HL-60/S4 treated with phorbol 12-myristate 13-acetate at 8.2 ng/mL for 4 days and 3 days (cell line): ENCODE results near the gene PAM16.
"Not testable (repeated sequence)": the region's sequence is repeated elsewhere in the genome, so short reads cannot be mapped to it uniquely, and the experiment has no call there.

ENCODE experiments used
- in situ Hi-C: fragments of 300-500 bp; cut with MboI; formaldehyde crosslinking; loops from 2 replicates; pipeline ENCODE4 v1.15.0; 2022; ENCODE audit warnings: low sequenced_read_pairs

PAM16 gene

GRCh38 chr16:4336701-4337539, 14.2 kb downstream of the PAM16 start:
- in situ Hi-C loops = no loop called here

- in situ Hi-C loops = no loop called here
Measured at GRCh38 chr16:4334724-4335495, 16.2 kb downstream of the PAM16 start.

- in situ Hi-C loops = not testable (repeated sequence)
Measured at GRCh38 chr16:4333714-4334113, 17.4 kb downstream of the PAM16 start.

- in situ Hi-C loops = no loop called here
Measured at GRCh38 chr16:4333308-4333638, 17.8 kb downstream of the PAM16 start.

GRCh38 chr16:4332623-4333307, 18.4 kb downstream of the PAM16 start:
- in situ Hi-C loops = no loop called here

GRCh38 chr16:4332083-4332482, 19.0 kb downstream of the PAM16 start:
- in situ Hi-C loops = no loop called here

GRCh38 chr16:4330277-4330874, 20.7 kb downstream of the PAM16 start:
- in situ Hi-C loops = no loop called here

- in situ Hi-C loops = no loop called here
Measured at GRCh38 chr16:4328782-4329775, 22.0 kb downstream of the PAM16 start.

GRCh38 chr16:4328046-4328781, 22.9 kb downstream of the PAM16 start:
- in situ Hi-C loops = no loop called here

GRCh38 chr16:4327386-4328045, 23.6 kb downstream of the PAM16 start:
- in situ Hi-C loops = no loop called here

GRCh38 chr16:4325253-4325758, 25.8 kb downstream of the PAM16 start:
- in situ Hi-C loops = no loop called here

- in situ Hi-C loops = no loop called here
Measured at GRCh38 chr16:4324492-4325252, 26.4 kb downstream of the PAM16 start.

GRCh38 chr16:4323845-4324488, 27.2 kb downstream of the PAM16 start:
- in situ Hi-C loops = no loop called here

- in situ Hi-C loops = no loop called here
Measured at GRCh38 chr16:4323071-4323844, 27.9 kb downstream of the PAM16 start.

- in situ Hi-C loops = no loop called here
Measured at GRCh38 chr16:4322121-4323052, 28.7 kb downstream of the PAM16 start.
